Measurements from ENCODE around the gene FARSA.
"Not testable (repeated sequence)": the region's sequence is repeated elsewhere in the genome, so short reads cannot be mapped to it uniquely, and the experiment has no call there.

The FARSA gene

DNA sequence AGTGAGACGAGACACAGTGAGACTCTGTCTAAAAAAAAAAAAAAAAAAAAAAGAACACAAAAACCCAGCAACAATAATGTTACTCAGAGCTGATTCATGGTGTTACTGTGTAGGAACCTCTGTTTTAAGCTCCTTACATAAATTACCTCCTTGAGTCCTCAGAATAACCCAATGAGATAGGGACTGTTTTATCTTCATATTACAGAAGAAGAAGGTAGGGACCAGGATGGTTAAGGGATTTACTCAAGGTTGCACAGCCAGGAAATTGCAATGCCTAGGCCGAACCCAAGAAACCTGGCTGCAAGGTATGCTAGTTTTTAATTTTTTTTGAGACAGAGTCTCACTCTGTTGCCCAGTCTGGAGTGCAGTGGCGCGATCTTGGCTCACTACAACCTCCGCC is 34.4 kb upstream of the FARSA start:
- Histone ChIP-seq H3K9ac (ENCODE audit: low read depth, low read length) (no peak overlapping the region), H3K4me3 (ENCODE audit: low read length) (no peak overlapping the region), H3K36me3 (ENCODE audit: insufficient read depth, low read length) (no peaks in the 10 kb centered on the region), H3K9me3 (ENCODE audit: insufficient read depth, low read depth, low read length) (no peaks in the 10 kb centered on the region), H3K27ac (ENCODE audit: low read depth, low read length) (no peak overlapping the region), H3K4me1 (ENCODE audit: insufficient read depth, low read length) (no peaks in the 10 kb centered on the region), H3K27me3 (ENCODE audit: insufficient read depth, low read length) (no peaks in the 10 kb centered on the region)
- WGBS, result 98% methylated on average over 4 of the region's 5 CpGs

DNA sequence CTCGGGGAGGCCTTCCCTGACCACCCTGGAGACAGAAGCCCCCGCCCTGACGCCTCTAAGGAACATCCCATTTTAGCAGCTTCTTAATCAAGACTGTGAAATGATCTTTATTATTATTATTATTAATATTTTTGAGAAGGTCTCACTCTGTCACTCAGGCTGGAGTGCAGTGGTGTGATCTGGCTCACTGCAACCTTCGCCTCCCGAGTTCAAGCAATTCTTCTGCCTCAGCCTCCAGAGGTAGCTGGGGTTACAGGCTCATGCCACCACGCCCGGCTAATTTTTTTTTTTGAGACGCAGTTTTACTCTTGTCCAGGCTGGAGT is 32.3 kb upstream of the FARSA start:
- peak overlapping the region; percentile 50 for H3K4me3 ChIP-seq (ENCODE audit: low read length)
- H3K36me3 ChIP-seq (ENCODE audit: insufficient read depth, low read length), result no peaks in the 10 kb centered on the region
- no peaks in the 10 kb centered on the region for H3K9me3 ChIP-seq (ENCODE audit: insufficient read depth, low read depth, low read length)
- no peaks in the 10 kb centered on the region for H3K27me3 ChIP-seq (ENCODE audit: insufficient read depth, low read length)
- WGBS, result 78% methylated on average over 6 of the region's 8 CpGs
- no peak overlapping the region for H3K27ac ChIP-seq (ENCODE audit: low read depth, low read length)
- H3K4me1 ChIP-seq (ENCODE audit: insufficient read depth, low read length), result no peaks in the 10 kb centered on the region
- no peak overlapping the region for H3K9ac ChIP-seq (ENCODE audit: low read depth, low read length)

DNA sequence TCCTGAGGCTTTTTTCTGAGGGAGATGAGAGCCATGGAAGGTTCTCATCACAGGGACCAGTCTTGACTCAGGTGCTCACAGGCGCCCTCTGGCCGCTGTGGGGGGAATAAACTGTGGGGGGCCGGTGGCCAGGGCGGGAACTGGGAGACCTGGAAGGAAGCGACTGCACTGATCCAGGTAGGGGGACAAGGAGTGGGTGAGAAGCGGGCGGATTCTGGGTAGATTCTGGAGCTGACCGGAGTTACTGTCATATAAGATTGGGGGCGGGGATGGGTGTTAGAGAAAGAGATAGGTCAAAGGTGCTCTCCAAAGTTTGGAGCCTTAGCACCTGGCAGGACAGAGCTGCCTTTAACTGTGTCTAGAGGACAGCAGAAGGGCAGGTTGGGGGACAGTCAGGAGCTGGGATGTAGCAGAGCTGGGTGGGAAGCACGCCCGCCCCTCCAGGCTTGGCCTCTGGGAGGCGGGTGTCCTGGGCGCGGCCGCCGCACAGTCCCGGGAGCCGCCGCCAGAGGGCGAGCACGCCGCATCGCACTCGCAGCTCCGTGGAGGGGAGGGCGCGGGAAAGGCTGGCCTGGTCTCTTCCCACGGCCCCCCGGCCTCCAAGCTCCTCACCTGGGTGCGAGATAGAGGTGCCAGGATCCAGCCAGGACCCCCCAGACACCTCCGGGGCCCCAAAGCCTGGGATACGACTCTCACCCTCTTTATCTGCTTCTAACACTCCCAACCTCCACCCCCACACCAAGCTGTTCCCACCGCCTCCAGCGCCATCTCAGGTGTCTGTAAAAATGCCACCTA is 31.7 kb upstream of the FARSA start:
- H3K9ac ChIP-seq (ENCODE audit: low read depth, low read length), result peak overlapping the region; percentile 72
- no peaks in the 10 kb centered on the region for H3K27me3 ChIP-seq (ENCODE audit: insufficient read depth, low read length)
- H3K4me1 ChIP-seq (ENCODE audit: insufficient read depth, low read length), result no peaks in the 10 kb centered on the region
- no peaks in the 10 kb centered on the region for H3K36me3 ChIP-seq (ENCODE audit: insufficient read depth, low read length)
- H3K9me3 ChIP-seq (ENCODE audit: insufficient read depth, low read depth, low read length), result no peaks in the 10 kb centered on the region
- H3K4me3 ChIP-seq (ENCODE audit: low read length), result peak overlapping the region; percentile 50
- peak overlapping the region; percentile 14; the same call in 1 of the 2 replicates for H3K27ac ChIP-seq (ENCODE audit: low read depth, low read length)
- WGBS, result 3% methylated on average over 34 of the region's 34 CpGs

DNA sequence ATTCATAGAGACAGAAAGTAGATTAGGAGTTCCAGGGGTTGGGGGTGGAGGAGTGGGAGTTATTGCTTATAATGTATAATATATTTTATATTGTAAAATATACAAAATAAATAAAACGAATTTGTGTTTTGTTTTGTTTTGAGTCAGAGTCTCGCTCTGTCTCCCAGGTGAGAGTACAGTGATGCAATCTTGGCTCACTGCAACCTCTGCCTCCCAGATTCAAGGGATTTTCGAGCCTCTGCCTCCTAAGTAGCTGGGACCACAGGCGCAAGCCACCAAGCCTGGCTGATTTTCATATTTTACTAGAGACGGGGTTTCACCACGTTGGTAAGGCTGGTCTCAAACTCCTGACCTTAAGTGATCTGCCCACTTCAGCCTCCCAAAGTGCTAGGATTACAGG is 26.0 kb upstream of the FARSA start:
- H3K9ac ChIP-seq (ENCODE audit: low read depth, low read length), result no peak overlapping the region
- H3K27ac ChIP-seq (ENCODE audit: low read depth, low read length), result no peak overlapping the region
- H3K36me3 ChIP-seq (ENCODE audit: insufficient read depth, low read length), result peaks cover 9% of the 10 kb centered on the region
- H3K27me3 ChIP-seq (ENCODE audit: insufficient read depth, low read length), result no peaks in the 10 kb centered on the region
- WGBS, result 79% methylated on average over 6 of the region's 6 CpGs
- no peaks in the 10 kb centered on the region for H3K9me3 ChIP-seq (ENCODE audit: insufficient read depth, low read depth, low read length)
- H3K4me1 ChIP-seq (ENCODE audit: insufficient read depth, low read length), result peaks cover 8% of the 10 kb centered on the region; the same call in 1 of the 2 replicates
- no peak overlapping the region for H3K4me3 ChIP-seq (ENCODE audit: low read length)

DNA sequence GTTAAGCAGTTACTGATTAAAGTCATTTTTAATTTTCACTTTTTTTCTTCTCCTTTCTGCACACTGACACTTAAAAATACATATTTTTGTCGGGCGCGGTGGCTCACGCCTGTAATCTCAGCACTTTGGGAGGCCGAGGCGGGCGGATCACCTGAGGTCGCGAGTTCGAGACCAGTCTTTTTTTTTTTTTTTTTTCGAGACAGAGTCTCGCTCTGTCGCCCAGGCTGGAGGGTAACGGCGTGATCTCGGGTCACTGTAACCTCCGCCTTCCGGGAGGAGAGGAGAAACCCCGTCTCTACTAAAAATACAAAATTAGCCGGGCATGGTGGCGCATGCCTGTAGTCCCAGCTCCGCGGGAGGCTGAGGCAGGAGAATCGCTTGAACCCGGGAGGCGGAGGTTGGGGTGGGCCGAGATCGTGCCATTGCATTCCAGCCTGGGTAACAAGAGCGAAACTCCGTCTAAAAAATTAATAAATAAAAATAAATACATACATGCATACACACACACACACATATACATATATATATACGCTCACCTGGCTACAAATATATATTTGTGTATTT is 24.0 kb upstream of the FARSA start:
- Histone ChIP-seq H3K4me3 (ENCODE audit: low read length) (peak overlapping the region; percentile 95), H3K9ac (ENCODE audit: low read depth, low read length) (peak overlapping the region; percentile 99), H3K36me3 (ENCODE audit: insufficient read depth, low read length) (peaks cover 29% of the 10 kb centered on the region), H3K27ac (ENCODE audit: low read depth, low read length) (peak overlapping the region; percentile 94)
- not testable (repeated sequence) for H3K9me3 ChIP-seq (ENCODE audit: insufficient read depth, low read depth, low read length); H3K27me3 ChIP-seq (ENCODE audit: insufficient read depth, low read length); H3K4me1 ChIP-seq (ENCODE audit: insufficient read depth, low read length)
- 77% methylated on average over 29 of the region's 31 CpGs for WGBS

DNA sequence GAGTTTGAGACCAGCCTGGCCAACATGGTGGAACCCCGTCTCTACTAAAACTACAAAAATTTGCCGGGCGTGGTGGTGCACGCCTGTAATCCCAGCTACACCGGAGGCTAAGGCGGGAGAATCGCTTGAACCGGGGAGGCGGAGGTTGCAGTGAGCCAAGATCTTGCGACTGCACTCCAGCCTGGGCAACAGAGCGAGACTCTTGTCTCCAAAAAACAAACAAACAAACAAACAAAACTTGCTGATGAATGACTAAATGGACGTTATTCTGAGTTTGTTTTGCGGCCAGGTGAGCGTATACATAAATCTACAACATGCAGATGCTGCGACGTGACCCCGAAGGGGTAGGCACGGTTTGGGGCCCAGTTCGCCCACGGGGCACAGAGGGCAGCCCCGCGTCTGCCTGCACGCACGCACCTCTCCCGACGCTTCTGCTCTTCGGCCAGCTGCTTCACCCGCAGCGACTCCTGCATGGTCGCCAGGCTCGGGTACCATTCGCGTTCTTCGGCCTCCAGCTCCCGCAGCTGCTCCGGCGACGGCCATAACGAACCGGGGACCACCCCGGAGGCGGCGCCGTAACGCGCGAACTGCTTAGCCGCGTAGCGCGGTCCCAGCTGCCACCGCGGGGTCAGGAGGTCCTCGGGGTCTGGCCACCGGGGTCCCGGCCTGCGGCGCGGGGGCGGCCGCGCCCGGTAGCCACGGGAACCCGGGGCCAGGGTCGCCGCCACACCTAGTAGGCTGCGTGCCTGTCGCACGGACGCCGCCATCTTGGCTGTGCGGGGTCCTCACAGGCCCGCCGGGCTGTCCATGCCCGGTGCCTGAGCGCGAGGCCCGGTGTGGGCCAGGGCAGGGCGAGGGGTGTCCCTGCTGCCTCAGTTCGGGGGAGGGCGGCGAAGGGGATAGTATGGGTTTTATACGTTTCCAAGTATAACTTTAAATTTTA is 23.2 kb upstream of the FARSA start, which contains the start of gene GADD45GIP1:
TSS of gene GADD45GIP1 (minus strand) at position 778 of the 943 bp plus-strand sequence. CDS start at position 767, 11 bp downstream.
- Histone ChIP-seq H3K27me3 (ENCODE audit: insufficient read depth, low read length) (no peaks in the 10 kb centered on the region), H3K9ac (ENCODE audit: low read depth, low read length) (peak within 1 kb of the TSS; percentile 99), H3K9me3 (ENCODE audit: insufficient read depth, low read depth, low read length) (no peaks in the 10 kb centered on the region), H3K4me1 (ENCODE audit: insufficient read depth, low read length) (peaks cover 8% of the 10 kb centered on the region; the same call in 1 of the 2 replicates), H3K4me3 (ENCODE audit: low read length) (peak within 1 kb of the TSS; percentile 95), H3K27ac (ENCODE audit: low read depth, low read length) (peak within 1 kb of the TSS; percentile 94), H3K36me3 (ENCODE audit: insufficient read depth, low read length) (peaks cover 36% of the 10 kb centered on the region)
- WGBS, result 4% methylated on average over 80 of the region's 84 CpGs

DNA sequence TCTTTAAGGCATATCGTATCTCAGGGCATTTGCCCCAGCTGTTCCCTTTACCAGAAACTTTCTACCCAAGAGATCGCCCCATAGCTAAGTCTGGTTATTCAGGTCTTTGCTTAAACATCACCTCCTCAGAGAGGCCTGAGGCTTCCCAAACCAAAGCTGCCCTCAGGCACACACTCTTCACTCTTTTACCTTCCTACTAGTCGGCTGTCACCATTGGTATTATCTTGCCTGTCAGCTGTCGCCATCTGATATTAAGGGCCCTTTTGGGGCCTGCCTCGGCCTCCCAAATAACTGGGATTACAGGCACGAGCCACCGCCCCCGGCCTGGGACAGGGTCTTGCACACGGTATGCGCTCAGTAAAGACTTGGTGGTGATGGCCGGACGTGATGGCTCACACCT is 22.5 kb upstream of the FARSA start:
- Histone ChIP-seq H3K4me1 (ENCODE audit: insufficient read depth, low read length) (peaks cover 8% of the 10 kb centered on the region; the same call in 1 of the 2 replicates), H3K4me3 (ENCODE audit: low read length) (peak overlapping the region; percentile 95), H3K9ac (ENCODE audit: low read depth, low read length) (peak overlapping the region; percentile 99), H3K36me3 (ENCODE audit: insufficient read depth, low read length) (peaks cover 43% of the 10 kb centered on the region), H3K27ac (ENCODE audit: low read depth, low read length) (no peak overlapping the region; the same call in 1 of the 2 replicates), H3K9me3 (ENCODE audit: insufficient read depth, low read depth, low read length) (no peaks in the 10 kb centered on the region), H3K27me3 (ENCODE audit: insufficient read depth, low read length) (no peaks in the 10 kb centered on the region)
- 71% methylated on average over 12 of the region's 12 CpGs for WGBS

DNA sequence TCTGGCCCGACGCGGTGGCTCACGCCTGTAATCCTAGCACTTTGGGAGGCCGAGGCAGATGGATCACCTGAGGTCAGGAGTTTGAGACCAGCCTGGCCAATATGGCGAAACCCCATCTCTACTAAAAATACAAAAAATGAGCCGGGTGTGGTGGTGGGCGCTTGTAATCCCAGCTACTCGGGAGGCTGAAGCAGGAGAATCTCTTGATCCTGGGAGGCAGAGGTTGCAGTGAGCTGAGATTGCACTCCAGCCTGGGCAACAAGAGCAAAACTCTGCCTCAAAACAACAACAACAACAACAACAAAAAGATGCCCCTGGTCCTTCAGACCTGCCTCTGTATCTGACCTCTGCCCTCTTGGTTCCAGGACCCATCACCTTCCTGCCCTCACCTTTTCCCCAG is 22.1 kb upstream of the FARSA start:
- 94% methylated on average over 9 of the region's 9 CpGs for WGBS
- Histone ChIP-seq H3K36me3 (ENCODE audit: insufficient read depth, low read length) (peaks cover 47% of the 10 kb centered on the region), H3K4me3 (ENCODE audit: low read length) (peak overlapping the region; percentile 95), H3K9ac (ENCODE audit: low read depth, low read length) (peak overlapping the region; percentile 99; the same call in 1 of the 2 replicates)
- H3K27ac ChIP-seq (ENCODE audit: low read depth, low read length); H3K4me1 ChIP-seq (ENCODE audit: insufficient read depth, low read length); H3K27me3 ChIP-seq (ENCODE audit: insufficient read depth, low read length); H3K9me3 ChIP-seq (ENCODE audit: insufficient read depth, low read depth, low read length): not testable (repeated sequence)

DNA sequence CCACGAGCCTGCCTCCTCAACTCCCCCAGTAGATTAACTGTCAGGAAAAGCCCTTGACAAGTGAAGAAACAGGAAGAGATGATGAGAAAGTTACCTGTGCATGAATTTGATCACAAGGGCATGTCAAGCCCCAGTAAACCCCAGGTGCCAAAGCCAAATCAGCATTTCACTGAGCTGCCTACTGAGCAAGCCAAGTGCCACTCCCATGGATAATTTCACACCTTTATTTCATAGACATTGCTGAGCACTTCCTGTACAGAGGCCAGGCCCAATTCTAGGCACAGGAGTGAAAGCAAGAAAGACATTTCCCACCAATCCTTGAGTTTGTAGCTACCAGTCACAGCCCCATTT is 21.1 kb upstream of the FARSA start:
- Histone ChIP-seq H3K27me3 (ENCODE audit: insufficient read depth, low read length) (no peaks in the 10 kb centered on the region), H3K4me3 (ENCODE audit: low read length) (no peak overlapping the region), H3K4me1 (ENCODE audit: insufficient read depth, low read length) (peaks cover 8% of the 10 kb centered on the region; the same call in 1 of the 2 replicates), H3K36me3 (ENCODE audit: insufficient read depth, low read length) (peaks cover 56% of the 10 kb centered on the region), H3K27ac (ENCODE audit: low read depth, low read length) (no peak overlapping the region), H3K9me3 (ENCODE audit: insufficient read depth, low read depth, low read length) (no peaks in the 10 kb centered on the region), H3K9ac (ENCODE audit: low read depth, low read length) (no peak overlapping the region)
- WGBS, result no CpG with 5 or more reads among the region's 1 CpG

DNA sequence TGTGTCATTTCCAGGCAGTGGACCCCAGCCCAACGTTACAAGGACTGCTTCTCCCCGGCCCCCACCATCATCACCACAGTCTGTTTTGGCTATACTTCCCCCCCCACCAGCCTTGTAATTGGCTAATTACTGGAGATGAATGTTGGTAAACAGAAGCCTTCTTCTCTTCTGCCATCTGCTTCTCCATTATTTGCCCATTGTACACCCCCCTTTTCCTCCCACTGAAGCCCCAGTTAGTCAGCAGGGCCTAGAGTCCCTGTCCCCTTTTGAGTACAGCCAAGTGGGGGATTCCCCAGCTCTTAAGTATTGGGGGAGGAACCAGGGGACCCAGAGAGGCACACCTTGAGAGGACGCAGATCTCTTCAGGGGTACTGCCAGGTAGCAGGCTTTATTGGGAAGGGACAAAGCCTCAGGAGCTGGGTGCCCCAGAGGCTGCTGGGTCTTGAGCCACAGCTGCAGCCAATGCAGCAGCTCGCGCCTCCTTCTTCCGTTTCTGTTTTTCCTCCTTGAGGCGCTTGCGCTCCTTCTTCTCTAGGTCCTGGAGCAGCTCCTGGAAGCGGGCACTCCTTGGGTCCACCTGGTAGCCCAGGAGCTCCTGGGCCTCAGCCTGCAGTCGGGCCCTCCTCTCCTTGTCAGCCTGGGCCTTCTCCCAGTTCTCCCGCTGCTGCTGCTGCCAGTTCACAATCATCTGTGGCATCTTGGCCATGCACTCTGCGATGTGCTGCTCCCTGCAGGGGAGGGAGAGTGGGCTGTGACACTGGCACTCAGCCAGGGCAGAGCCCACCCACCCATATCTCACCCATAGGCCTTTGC is 20.5 kb upstream of the FARSA start:
- Histone ChIP-seq H3K27me3 (ENCODE audit: insufficient read depth, low read length) (no peaks in the 10 kb centered on the region), H3K4me3 (ENCODE audit: low read length) (no peak overlapping the region), H3K9me3 (ENCODE audit: insufficient read depth, low read depth, low read length) (no peaks in the 10 kb centered on the region), H3K27ac (ENCODE audit: low read depth, low read length) (no peak overlapping the region; the same call in 1 of the 2 replicates), H3K36me3 (ENCODE audit: insufficient read depth, low read length) (peaks cover 62% of the 10 kb centered on the region), H3K4me1 (ENCODE audit: insufficient read depth, low read length) (peaks cover 8% of the 10 kb centered on the region; the same call in 1 of the 2 replicates), H3K9ac (ENCODE audit: low read depth, low read length) (no peak overlapping the region)
- 88% methylated on average over 12 of the region's 12 CpGs for WGBS
